H9 (cell line): ENCODE data around the gene PDZD2. TPM values are rescaled to one million over a fixed set of nuclear protein-coding genes. Genes with fewer than 3 reads are reported as not detected.

Experiments used
- DNase-seq: peaks from one replicate; pipeline ENCODE4 v3.0.0-alpha.2; 2017
- H2AFZ ChIP-seq: one replicate; pipeline ENCODE4 v1.6.1; 2013; ENCODE audit warnings: mild to moderate bottlenecking, low read length, control low read depth, moderate library complexity
- H2AK5ac ChIP-seq: 2 replicates; pipeline ENCODE4 v1.6.1; 2013; ENCODE audit warnings: low read length, control low read depth, mixed read lengths; ENCODE audit not compliant: insufficient read length
- H2BK120ac ChIP-seq: one replicate; pipeline ENCODE4 v1.6.1; 2013; ENCODE audit warnings: low read depth, mild to moderate bottlenecking, low read length, control low read depth, inconsistent platforms; ENCODE audit not compliant: poor library complexity, severe bottlenecking
- H2BK12ac ChIP-seq: 2 replicates; pipeline ENCODE4 v1.6.1; 2013; ENCODE audit warnings: low read length, control low read depth, mixed read lengths, low read depth; ENCODE audit not compliant: insufficient read length
- H2BK15ac ChIP-seq: 2 replicates; pipeline ENCODE4 v1.6.1; 2013; ENCODE audit warnings: low read depth, low read length, control low read depth
- H2BK20ac ChIP-seq: one replicate; pipeline ENCODE4 v1.6.1; 2013; ENCODE audit warnings: low read depth, mild to moderate bottlenecking, low read length, control low read depth, inconsistent platforms; ENCODE audit not compliant: poor library complexity, severe bottlenecking
- H2BK5ac ChIP-seq: 2 replicates; pipeline ENCODE4 v1.6.1; 2013; ENCODE audit warnings: low read length, control low read depth, mixed read lengths; ENCODE audit not compliant: insufficient read length
- H3K14ac ChIP-seq: 2 replicates; pipeline ENCODE4 v1.6.1; 2013; ENCODE audit warnings: low read length, control low read depth; ENCODE audit not compliant: insufficient read depth
- H3K18ac ChIP-seq: 2 replicates; pipeline ENCODE4 v1.6.1; 2013; ENCODE audit warnings: low read depth, mild to moderate bottlenecking, mixed read lengths, low read length, control low read depth; ENCODE audit not compliant: insufficient read length
- H3K23ac ChIP-seq: 2 replicates; pipeline ENCODE4 v1.6.1; 2013; ENCODE audit warnings: low read length, control low read depth, mixed read lengths, low read depth; ENCODE audit not compliant: insufficient read length
- H3K23me2 ChIP-seq: 2 replicates; pipeline ENCODE4 v1.6.1; 2013; ENCODE audit warnings: low read depth, mild to moderate bottlenecking, mixed read lengths, low read length, control low read depth; ENCODE audit not compliant: insufficient read length, poor library complexity, severe bottlenecking
- H3K27ac ChIP-seq: 2 replicates; pipeline ENCODE4 v1.5.1; 2013; ENCODE audit warnings: low read length, control low read depth, mixed read lengths, low read depth; ENCODE audit not compliant: insufficient read length
- H3K27me3 ChIP-seq: 2 replicates; pipeline ENCODE4 v1.6.1; 2013; ENCODE audit warnings: low read length, control low read depth, inconsistent platforms; ENCODE audit not compliant: insufficient read depth
- H3K4ac ChIP-seq: 2 replicates; pipeline ENCODE4 v1.6.1; 2013; ENCODE audit warnings: low read depth, mild to moderate bottlenecking, control low read depth, inconsistent platforms, low read length, moderate library complexity
- H3K4me1 ChIP-seq: 2 replicates; pipeline ENCODE4 v1.6.1; 2013; ENCODE audit warnings: low read length, control low read depth, inconsistent platforms; ENCODE audit not compliant: insufficient read depth
- H3K4me2 ChIP-seq: 2 replicates; pipeline ENCODE4 v1.6.1; 2013; ENCODE audit warnings: low read length, control low read depth, mixed read lengths; ENCODE audit not compliant: insufficient read length, insufficient read depth
- H3K56ac ChIP-seq: 2 replicates; pipeline ENCODE4 v1.6.1; 2013; ENCODE audit warnings: low read depth, mild to moderate bottlenecking, mixed read lengths, low read length, control low read depth; ENCODE audit not compliant: insufficient read length
- H3K79me1 ChIP-seq: 2 replicates; pipeline ENCODE4 v1.6.1; 2013; ENCODE audit warnings: low read depth, mild to moderate bottlenecking, moderate library complexity, low read length, control low read depth, inconsistent platforms; ENCODE audit not compliant: insufficient read depth, poor library complexity, severe bottlenecking
- H3K79me2 ChIP-seq: 2 replicates; pipeline ENCODE4 v1.6.1; 2013; ENCODE audit warnings: low read length, control low read depth, inconsistent platforms; ENCODE audit not compliant: insufficient read depth
- H3K9ac ChIP-seq: 2 replicates; pipeline ENCODE4 v1.6.1; 2013; ENCODE audit warnings: low read length, control low read depth, mixed read lengths; ENCODE audit not compliant: insufficient read length; ENCODE audit errors: extremely low read depth
- H3K9me3 ChIP-seq: one replicate; pipeline ENCODE4 v1.6.1; 2013; ENCODE audit warnings: low read depth, low read length, inconsistent platforms; ENCODE audit not compliant: control insufficient read depth
- H3T11ph ChIP-seq: one replicate; pipeline ENCODE4 v1.6.1; 2013; ENCODE audit warnings: mild to moderate bottlenecking, low read length, control low read depth, inconsistent platforms
- H4K20me1 ChIP-seq: one replicate; pipeline ENCODE4 v1.6.1; 2013; ENCODE audit not compliant: control insufficient read depth, insufficient read length, insufficient read depth
- H4K5ac ChIP-seq: 2 replicates; pipeline ENCODE4 v1.6.1; 2013; ENCODE audit warnings: low read depth, mild to moderate bottlenecking, mixed read lengths, low read length, control low read depth; ENCODE audit not compliant: insufficient read length
- H4K8ac ChIP-seq: replicated peaks from 2 replicates; pipeline ENCODE4 v1.6.1; 2013; ENCODE audit warnings: low read length, control low read depth, mixed read lengths, low read depth; ENCODE audit not compliant: insufficient read length
- H4K91ac ChIP-seq: 2 replicates; pipeline ENCODE4 v1.6.1; 2013; ENCODE audit warnings: low read depth, mild to moderate bottlenecking, moderate library complexity, mixed read lengths, low read length, control low read depth; ENCODE audit not compliant: insufficient read length
- H3K27ac Mint-ChIP-seq, 3 experiments: 2 replicates in 2 of 3; 3 replicates in 1 of 3; pipeline ENCODE4 v1.8.0; 2020 to 2021; ENCODE audit warnings: mixed read lengths in 3 of 3, mild to moderate bottlenecking in 1 of 3, moderate library complexity in 1 of 3
- H3K27me3 Mint-ChIP-seq: 2 replicates; pipeline ENCODE4 v1.8.0; 2021; ENCODE audit warnings: low read depth, mild to moderate bottlenecking, moderate library complexity, mixed read lengths
- H3K36me3 Mint-ChIP-seq, 3 experiments: 2 replicates in 2 of 3; 3 replicates in 1 of 3; pipeline ENCODE4 v1.8.0; 2020 to 2021; ENCODE audit warnings: low read depth in 3 of 3, mixed read lengths in 3 of 3; ENCODE audit not compliant: insufficient read depth in 1 of 3
- H3K4me1 Mint-ChIP-seq, 2 experiments: 2 replicates each; pipeline ENCODE4 v1.8.0; 2020; ENCODE audit warnings: mixed read lengths in 2 of 2
- H3K4me3 Mint-ChIP-seq, 2 experiments: 2 replicates in 1 of 2; 3 replicates in 1 of 2; pipeline ENCODE4 v1.8.0; 2020 to 2021; ENCODE audit warnings: mild to moderate bottlenecking in 2 of 2, mixed read lengths in 2 of 2, moderate library complexity in 1 of 2
- H3K9me3 Mint-ChIP-seq, 2 experiments: 2 replicates in 1 of 2; 3 replicates in 1 of 2; pipeline ENCODE4 v1.8.0; 2020; ENCODE audit warnings: mild to moderate bottlenecking in 2 of 2, mixed read lengths in 2 of 2, moderate library complexity in 1 of 2
- WGBS: extraction: QIAGEN DNeasy Blood & Tissue Kit; methylation state at CpG from one replicate; pipeline ENCODE4 v1.1.7; 2013; ENCODE audit warnings: missing lambda C conversion rate, low lambda C conversion rate, mixed read lengths; ENCODE audit not compliant: insufficient read length; ENCODE audit errors: extremely low coverage; 5-methylcytosine and 5-hydroxymethylcytosine counted together
- total RNA-seq: library from RNA; stranded (reverse); gene quantifications from 2 replicates; pipeline ENCODE4 v1.2.1, GENCODE V29; 2021
- TF ChIP-seq, protein P1 (sequence below): fragments of 200-600 bp; sonication (generic); conservative IDR thresholded peaks from 3 replicates; pipeline ENCODE4 v1.8.0; 2021; ENCODE audit warnings: antibody characterized with exemption, mild to moderate bottlenecking

PDZD2 gene
- total RNA-seq, 1 experiment from 2014 or later: 9.9 TPM

DNA sequence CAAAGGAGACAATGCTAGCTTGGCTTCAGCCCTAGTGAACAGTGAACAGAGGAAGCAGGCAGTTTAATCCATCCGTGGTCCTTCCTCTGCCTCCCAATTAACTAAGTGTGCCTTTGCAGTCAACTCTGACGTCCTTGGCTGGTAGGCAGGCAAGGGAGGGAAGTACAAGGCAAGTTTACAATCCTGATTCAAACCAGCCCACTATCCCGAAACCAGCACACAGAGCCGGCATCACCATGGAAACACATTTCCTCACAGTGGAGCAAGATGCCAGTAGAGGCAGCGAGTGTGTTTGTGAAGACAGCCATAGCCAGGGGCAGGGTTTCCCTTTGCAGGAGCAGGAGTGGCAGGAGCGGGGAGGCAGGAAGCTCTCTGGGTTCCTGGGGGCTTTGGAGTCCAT, 461.3 kb downstream of the PDZD2 start:
- H3K23ac ChIP-seq: no peak overlapping the region
- TF ChIP-seq, protein P1, sequence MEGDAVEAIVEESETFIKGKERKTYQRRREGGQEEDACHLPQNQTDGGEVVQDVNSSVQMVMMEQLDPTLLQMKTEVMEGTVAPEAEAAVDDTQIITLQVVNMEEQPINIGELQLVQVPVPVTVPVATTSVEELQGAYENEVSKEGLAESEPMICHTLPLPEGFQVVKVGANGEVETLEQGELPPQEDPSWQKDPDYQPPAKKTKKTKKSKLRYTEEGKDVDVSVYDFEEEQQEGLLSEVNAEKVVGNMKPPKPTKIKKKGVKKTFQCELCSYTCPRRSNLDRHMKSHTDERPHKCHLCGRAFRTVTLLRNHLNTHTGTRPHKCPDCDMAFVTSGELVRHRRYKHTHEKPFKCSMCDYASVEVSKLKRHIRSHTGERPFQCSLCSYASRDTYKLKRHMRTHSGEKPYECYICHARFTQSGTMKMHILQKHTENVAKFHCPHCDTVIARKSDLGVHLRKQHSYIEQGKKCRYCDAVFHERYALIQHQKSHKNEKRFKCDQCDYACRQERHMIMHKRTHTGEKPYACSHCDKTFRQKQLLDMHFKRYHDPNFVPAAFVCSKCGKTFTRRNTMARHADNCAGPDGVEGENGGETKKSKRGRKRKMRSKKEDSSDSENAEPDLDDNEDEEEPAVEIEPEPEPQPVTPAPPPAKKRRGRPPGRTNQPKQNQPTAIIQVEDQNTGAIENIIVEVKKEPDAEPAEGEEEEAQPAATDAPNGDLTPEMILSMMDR: no peak

More for the DNA sequence above, 461.3 kb downstream of the PDZD2 start:
- no peak overlapping the region for H3K27ac ChIP-seq
- no peak overlapping the region for H2AK5ac ChIP-seq
- no CpG with 5 or more reads among the region's 6 CpGs for WGBS
- no peak overlapping the region for H2AFZ ChIP-seq
- no peaks in the 10 kb centered on the region for H3K23me2 ChIP-seq
- no peak overlapping the region for H2BK120ac ChIP-seq
- H4K5ac ChIP-seq: no peak overlapping the region
- no peaks in the 10 kb centered on the region for H3K4me1 ChIP-seq
- no peak overlapping the region for H4K91ac ChIP-seq
- H3K4me2 ChIP-seq: no peak overlapping the region
- no peak overlapping the region for H2BK12ac ChIP-seq
- no peaks in the 10 kb centered on the region for H3K79me1 ChIP-seq
- H3K18ac ChIP-seq: no peak overlapping the region
- no peak overlapping the region for H3T11ph ChIP-seq
- Mint-ChIP-seq H3K36me3 (peaks cover 10 to 82% (median 38%) of the 10 kb centered on the region in 3 experiments; a peak in 6 of 7 replicates), H3K4me1 (0 out of 4 replicates have a peak, but pooled peaks cover 0 to 2% of the 10 kb centered on the region in 2 experiments), H3K27ac (no peak overlapping the region; a peak in 1 of 7 replicates), H3K27me3 (no peaks in the 10 kb centered on the region), H3K9me3 (no peaks in the 10 kb centered on the region), H3K4me3 (no peak overlapping the region)
- peak overlapping the region; percentile 32 for H4K8ac ChIP-seq
- H3K9ac ChIP-seq: no peak overlapping the region
- no peaks in the 10 kb centered on the region for H3K9me3 ChIP-seq
- DNase-seq: no peak
- no peak overlapping the region for H2BK20ac ChIP-seq
- no peak overlapping the region for H3K4ac ChIP-seq
- H2BK15ac ChIP-seq: no peak overlapping the region
- H4K20me1 ChIP-seq: no peaks in the 10 kb centered on the region
- no peaks in the 10 kb centered on the region for H3K27me3 ChIP-seq
- H2BK5ac ChIP-seq: no peak overlapping the region
- H3K14ac ChIP-seq: no peak overlapping the region
- H3K79me2 ChIP-seq: no peaks in the 10 kb centered on the region
- no peak overlapping the region for H3K56ac ChIP-seq
